Measurements from ENCODE around the gene NBEAL2. TPM values are rescaled to one million over a fixed set of nuclear protein-coding genes. Genes with fewer than 3 reads are reported as not detected.
A peak's percentile ranks its signal among the peaks of the same experiment; 100 is the strongest.

NBEAL2 gene
- total RNA-seq, 6 experiments from 2014 or later = 8.9 to 11.7 (median 10.8) TPM

DNA sequence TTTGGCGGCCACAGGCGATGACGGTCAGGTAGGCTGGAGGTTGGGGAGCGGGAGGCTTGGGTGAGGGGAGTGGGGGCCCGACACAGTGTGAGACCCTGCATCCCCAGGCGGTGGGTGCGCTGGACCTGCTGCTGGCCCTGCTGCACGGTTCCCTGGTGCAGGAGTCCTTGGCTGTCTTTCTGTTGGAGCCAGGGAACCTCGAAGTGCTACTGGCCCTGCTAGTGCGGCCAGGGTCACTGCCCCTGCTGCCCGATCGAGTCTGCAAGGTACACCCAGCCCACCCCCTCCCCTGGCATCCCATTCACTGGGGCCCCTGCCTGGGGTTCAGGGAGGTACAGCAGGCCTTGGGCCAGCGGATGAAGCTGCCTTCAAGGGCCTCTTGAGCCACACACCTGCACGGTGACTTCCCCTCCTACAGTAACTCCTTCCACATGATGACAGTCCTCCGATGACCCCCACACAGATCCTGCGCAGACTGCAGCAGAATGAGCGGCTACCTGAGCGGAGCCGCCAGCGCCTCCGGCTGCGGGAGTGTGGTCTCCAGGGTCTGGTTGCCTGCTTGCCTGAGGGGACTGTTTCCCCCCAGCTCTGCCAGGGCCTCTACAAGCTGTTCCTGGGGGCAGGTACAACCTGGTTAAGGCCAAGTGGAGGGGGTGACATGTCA is 19.5 kb downstream of the NBEAL2 start:
- DNase-seq = peak in 1 of 3 donors; percentile 47
- ATAC-seq = no peak
- Histone ChIP-seq H3K9me3 (no peaks in the 10 kb centered on the region), H3K4me3 (no peak overlapping the region), H3K27ac (no peak overlapping the region), H3K36me3 (peaks cover 0 to 14% (median 2%) of the 10 kb centered on the region in 4 donors), H3K27me3 (no peaks in the 10 kb centered on the region), H3K4me1 (peaks cover 0 to 4% (median 0%) of the 10 kb centered on the region in 4 donors)
- no CpG with 5 or more reads among the region's 22 CpGs for WGBS (ENCODE audit: insufficient coverage, low coverage, low lambda C conversion rate, missing lambda C conversion rate)
- intact Hi-C loops (cut with DNase I) = loop anchor here (10.0 kb wide), 1 partner anchor 74 kb away; no protein-coding TSS in a partner anchor
- TF ChIP-seq CTCF (IDR thresholded peaks at IDR 0.05) = no peak
- TF ChIP-seq POLR2A (IDR thresholded peaks at IDR 0.05) = no peak

GRCh38 chr3:46999516-47000197 is 20.2 kb downstream of the NBEAL2 start:
- Histone ChIP-seq H3K27ac (no peak overlapping the region), H3K9me3 (no peaks in the 10 kb centered on the region), H3K4me3 (no peak overlapping the region), H3K4me1 (peaks cover 0 to 4% (median 0%) of the 10 kb centered on the region in 4 donors), H3K36me3 (peaks cover 0 to 14% (median 2%) of the 10 kb centered on the region in 4 donors), H3K27me3 (no peaks in the 10 kb centered on the region)
- intact Hi-C loops (cut with DNase I) = loop anchor here (10.0 kb wide), 1 partner anchor 75 kb away; no protein-coding TSS in a partner anchor
- TF ChIP-seq POLR2A (IDR thresholded peaks at IDR 0.05) (no peak), CTCF (IDR thresholded peaks at IDR 0.05) (no peak)
- DNase-seq (peak in 2 of 3 donors; percentile 15 to 46), ATAC-seq (no peak)
- WGBS (ENCODE audit: insufficient coverage, low coverage, low lambda C conversion rate, missing lambda C conversion rate) = 48% methylated on average over 2 of the region's 14 CpGs

- no peaks in the 10 kb centered on the region for H3K27me3 ChIP-seq
- TF ChIP-seq CTCF (IDR thresholded peaks at IDR 0.05) (no peak), POLR2A (IDR thresholded peaks at IDR 0.05) (no peak)
- H3K4me1 ChIP-seq = peaks cover 0 to 4% (median 0%) of the 10 kb centered on the region in 4 donors
- ATAC-seq (no peak), DNase-seq (peak in 2 of 3 donors; percentile 11 to 48)
- H3K4me3 ChIP-seq = no peak overlapping the region
- peaks cover 0 to 14% (median 2%) of the 10 kb centered on the region in 4 donors for H3K36me3 ChIP-seq
- no CpG with 5 or more reads among the region's 10 CpGs for WGBS (ENCODE audit: insufficient coverage, low coverage, low lambda C conversion rate, missing lambda C conversion rate)
- intact Hi-C loops (cut with DNase I) = no loop called here
- no peaks in the 10 kb centered on the region for H3K9me3 ChIP-seq
- no peak overlapping the region for H3K27ac ChIP-seq
Measured at GRCh38 chr3:47000198-47000815, 20.8 kb downstream of the NBEAL2 start.

GRCh38 chr3:47000922-47001730 is 21.7 kb downstream of the NBEAL2 start:
- Histone ChIP-seq H3K27ac (no peak overlapping the region), H3K4me3 (no peak overlapping the region), H3K9me3 (no peaks in the 10 kb centered on the region), H3K27me3 (no peaks in the 10 kb centered on the region), H3K4me1 (peaks cover 0 to 4% (median 0%) of the 10 kb centered on the region in 4 donors), H3K36me3 (peaks cover 0 to 14% (median 2%) of the 10 kb centered on the region in 4 donors)
- DNase-seq (peak in 2 of 3 donors; percentile 7 to 42), ATAC-seq (no peak)
- TF ChIP-seq CTCF (IDR thresholded peaks at IDR 0.05) (no peak), POLR2A (IDR thresholded peaks at IDR 0.05) (no peak)
- 60% methylated on average over 1 of the region's 25 CpGs for WGBS (ENCODE audit: insufficient coverage, low coverage, low lambda C conversion rate, missing lambda C conversion rate)
- intact Hi-C loops (cut with DNase I) = no loop called here

Data from right lobe of liver (tissue), 6 donors.